Right atrium auricular region (tissue), 2 donors: Measurements from ENCODE around the gene TUBG2. TPM values are rescaled to one million over a fixed set of nuclear protein-coding genes. Genes with fewer than 3 reads are reported as not detected.

Source experiments
- DNase-seq: peaks from one replicate; pipeline ENCODE4 v3.0.0-alpha.2; 2019; ENCODE audit warnings: low spot score
- H3K27ac ChIP-seq, 2 donors: fragments of 200-600 bp; sonication (generic); 1 replicate in 1 of 2; 2 replicates in 1 of 2; pipeline ENCODE4 v1.5.1; 2016 to 2019
- H3K27me3 ChIP-seq, 2 donors: fragments of 200-600 bp; sonication (generic); one replicate each; pipeline versions ENCODE4 v1.5.1 to v1.6.0; 2017 to 2019
- H3K36me3 ChIP-seq: fragments of 200-600 bp; sonication (generic); one replicate; pipeline ENCODE4 v1.5.1; 2016
- H3K4me1 ChIP-seq, 2 donors: fragments of 200-600 bp; sonication (generic); one replicate each; pipeline versions ENCODE4 v1.5.1 to v1.6.0; 2017 to 2019
- H3K4me3 ChIP-seq, 2 donors: fragments of 200-600 bp; sonication (generic); 1 replicate in 1 of 2; 2 replicates in 1 of 2; pipeline ENCODE4 v1.5.1; 2017 to 2019; ENCODE audit warnings: mild to moderate bottlenecking in 1 of 2, moderate library complexity in 1 of 2
- H3K9me3 ChIP-seq, 2 donors: fragments of 200-600 bp; sonication (generic); one replicate each; pipeline ENCODE4 v1.5.1; 2019
- total RNA-seq, 2 donors: library from RNA; depleted of rRNA; stranded (reverse); fragments of >200 nt; gene quantifications; one replicate each; pipeline ENCODE4 v1.1.0, GENCODE V29; 2016
- TF ChIP-seq, protein P1 (sequence below), 2 donors: fragments of 200-600 bp; sonication (generic); IDR thresholded peaks; one replicate each; pipeline ENCODE4 v1.5.1; 2019; ENCODE audit warnings: antibody characterized with exemption in 2 of 2

Gene TUBG2
- total RNA-seq, 2 donors from 2014 or later: 18.2 to 25.7 TPM

DNA sequence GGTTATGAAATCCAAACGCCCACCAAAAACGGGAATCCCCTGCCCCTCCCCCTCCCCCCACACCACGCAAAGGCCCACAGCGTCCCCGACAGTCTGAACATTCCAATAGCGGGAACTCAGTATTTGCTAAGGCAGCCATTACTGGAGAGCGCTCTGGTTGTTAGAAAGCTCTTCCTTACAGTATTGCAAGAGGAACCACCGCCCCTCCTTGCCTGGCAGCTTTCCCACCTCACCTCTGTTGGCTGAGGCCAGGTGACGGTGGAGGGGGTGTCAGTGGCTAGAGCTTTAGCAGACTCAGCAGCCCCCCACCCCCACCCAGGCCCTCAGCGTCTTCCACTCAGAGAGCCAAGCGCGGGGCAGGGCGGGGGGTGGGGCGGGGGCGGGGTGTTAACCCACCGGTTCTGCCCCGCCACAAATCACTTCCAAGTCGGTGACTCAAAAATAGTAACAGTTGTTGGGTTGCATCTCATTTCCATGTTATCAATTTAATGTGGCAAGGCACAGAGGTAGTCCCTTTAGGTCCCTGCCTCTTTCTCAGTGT is 19.9 kb downstream of the TUBG2 start:
- H3K4me3 ChIP-seq: peak overlapping the region; percentile 32 to 66
- DNase-seq: peak; percentile 68
- no peaks in the 10 kb centered on the region for H3K27me3 ChIP-seq
- H3K36me3 ChIP-seq: no peaks in the 10 kb centered on the region
- peaks cover 0 to 84% of the 10 kb centered on the region in 2 donors for H3K4me1 ChIP-seq
- TF ChIP-seq, protein P1, sequence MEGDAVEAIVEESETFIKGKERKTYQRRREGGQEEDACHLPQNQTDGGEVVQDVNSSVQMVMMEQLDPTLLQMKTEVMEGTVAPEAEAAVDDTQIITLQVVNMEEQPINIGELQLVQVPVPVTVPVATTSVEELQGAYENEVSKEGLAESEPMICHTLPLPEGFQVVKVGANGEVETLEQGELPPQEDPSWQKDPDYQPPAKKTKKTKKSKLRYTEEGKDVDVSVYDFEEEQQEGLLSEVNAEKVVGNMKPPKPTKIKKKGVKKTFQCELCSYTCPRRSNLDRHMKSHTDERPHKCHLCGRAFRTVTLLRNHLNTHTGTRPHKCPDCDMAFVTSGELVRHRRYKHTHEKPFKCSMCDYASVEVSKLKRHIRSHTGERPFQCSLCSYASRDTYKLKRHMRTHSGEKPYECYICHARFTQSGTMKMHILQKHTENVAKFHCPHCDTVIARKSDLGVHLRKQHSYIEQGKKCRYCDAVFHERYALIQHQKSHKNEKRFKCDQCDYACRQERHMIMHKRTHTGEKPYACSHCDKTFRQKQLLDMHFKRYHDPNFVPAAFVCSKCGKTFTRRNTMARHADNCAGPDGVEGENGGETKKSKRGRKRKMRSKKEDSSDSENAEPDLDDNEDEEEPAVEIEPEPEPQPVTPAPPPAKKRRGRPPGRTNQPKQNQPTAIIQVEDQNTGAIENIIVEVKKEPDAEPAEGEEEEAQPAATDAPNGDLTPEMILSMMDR (IDR thresholded peaks at IDR 0.05): no peak
- H3K27ac ChIP-seq: peak overlapping the region; percentile 95 to 99
- H3K9me3 ChIP-seq: no peaks in the 10 kb centered on the region

DNA sequence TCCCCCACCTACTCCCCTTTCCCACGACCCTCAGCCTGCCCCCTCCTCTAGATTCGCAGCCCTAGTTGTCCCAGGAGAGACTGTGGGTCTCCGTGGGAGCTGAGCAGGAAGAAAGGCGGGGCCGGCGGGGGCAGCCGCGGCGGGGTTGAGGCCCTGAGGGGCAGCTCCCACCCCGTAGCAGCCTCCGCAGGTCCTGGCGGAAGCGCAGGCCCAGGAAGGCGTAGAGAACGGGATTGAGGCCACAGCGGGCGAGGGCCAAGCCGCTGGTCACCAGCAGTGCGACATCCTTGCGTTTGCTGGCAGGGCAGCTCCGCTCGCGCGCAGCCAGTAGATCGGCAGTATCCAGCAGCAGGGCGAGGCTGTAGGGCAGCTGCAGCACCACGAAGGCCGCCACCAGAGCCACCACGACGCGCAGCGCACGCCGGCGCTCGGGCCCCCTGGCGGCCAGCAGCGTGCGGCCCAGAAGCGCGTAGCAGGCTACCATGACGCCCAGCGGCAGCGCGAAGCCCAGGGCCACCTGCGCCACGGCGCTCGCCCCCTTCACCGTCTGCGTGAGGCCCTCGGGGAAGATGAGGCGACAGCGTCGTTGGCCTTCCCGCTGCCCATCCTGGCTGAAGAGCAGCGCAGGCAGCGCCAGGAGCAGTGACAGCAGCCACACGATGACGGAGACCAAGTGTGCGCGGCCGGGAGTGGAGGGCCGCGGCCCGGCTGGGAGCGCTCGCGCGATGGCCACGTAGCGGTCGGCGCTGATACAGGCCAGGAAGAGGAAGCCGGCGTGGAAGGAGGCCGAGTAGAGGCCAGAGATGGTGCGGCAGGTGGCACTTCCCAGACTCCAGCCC is 20.6 kb downstream of the TUBG2 start:
- Histone ChIP-seq H3K4me1 (peaks cover 0 to 80% of the 10 kb centered on the region in 2 donors), H3K36me3 (no peaks in the 10 kb centered on the region), H3K27ac (peak overlapping the region; percentile 95 to 99), H3K4me3 (peak overlapping the region; percentile 32 to 66), H3K27me3 (no peaks in the 10 kb centered on the region), H3K9me3 (no peaks in the 10 kb centered on the region)
- DNase-seq: peak; percentile 73
- TF ChIP-seq, protein P1 (IDR thresholded peaks at IDR 0.05): peak; percentile 75 to 95

DNA sequence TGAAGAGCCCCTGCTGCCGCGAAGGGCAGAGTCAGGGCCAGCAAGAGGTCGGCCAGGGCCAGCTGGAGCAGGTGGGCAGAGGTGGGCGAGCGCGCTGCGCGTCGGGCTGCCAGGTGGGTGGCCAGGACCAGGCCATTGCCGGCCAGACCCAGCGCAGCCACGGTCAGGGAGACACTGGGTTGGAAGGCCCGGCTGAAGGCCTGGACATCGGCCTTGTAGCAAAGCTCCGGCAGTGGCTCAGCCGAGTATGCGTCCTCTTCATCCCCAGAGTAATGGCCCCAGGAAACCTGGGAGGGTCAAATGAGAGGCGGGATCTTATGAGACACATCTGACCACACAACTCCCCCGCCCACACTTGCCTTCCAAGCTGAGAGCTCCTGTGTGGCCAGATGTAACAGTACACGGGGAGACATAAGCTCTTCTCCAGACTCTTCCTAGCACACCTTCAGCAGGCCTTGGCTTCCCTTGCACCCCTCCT is 21.3 kb downstream of the TUBG2 start:
- peak overlapping the region; percentile 32 to 66 for H3K4me3 ChIP-seq
- H3K27me3 ChIP-seq: no peaks in the 10 kb centered on the region
- no peak for DNase-seq
- H3K27ac ChIP-seq: peak overlapping the region; percentile 95 to 99
- peaks cover 0 to 73% of the 10 kb centered on the region in 2 donors for H3K4me1 ChIP-seq
- TF ChIP-seq, protein P1 (IDR thresholded peaks at IDR 0.05): no peak
- no peaks in the 10 kb centered on the region for H3K36me3 ChIP-seq
- H3K9me3 ChIP-seq: no peaks in the 10 kb centered on the region

DNA sequence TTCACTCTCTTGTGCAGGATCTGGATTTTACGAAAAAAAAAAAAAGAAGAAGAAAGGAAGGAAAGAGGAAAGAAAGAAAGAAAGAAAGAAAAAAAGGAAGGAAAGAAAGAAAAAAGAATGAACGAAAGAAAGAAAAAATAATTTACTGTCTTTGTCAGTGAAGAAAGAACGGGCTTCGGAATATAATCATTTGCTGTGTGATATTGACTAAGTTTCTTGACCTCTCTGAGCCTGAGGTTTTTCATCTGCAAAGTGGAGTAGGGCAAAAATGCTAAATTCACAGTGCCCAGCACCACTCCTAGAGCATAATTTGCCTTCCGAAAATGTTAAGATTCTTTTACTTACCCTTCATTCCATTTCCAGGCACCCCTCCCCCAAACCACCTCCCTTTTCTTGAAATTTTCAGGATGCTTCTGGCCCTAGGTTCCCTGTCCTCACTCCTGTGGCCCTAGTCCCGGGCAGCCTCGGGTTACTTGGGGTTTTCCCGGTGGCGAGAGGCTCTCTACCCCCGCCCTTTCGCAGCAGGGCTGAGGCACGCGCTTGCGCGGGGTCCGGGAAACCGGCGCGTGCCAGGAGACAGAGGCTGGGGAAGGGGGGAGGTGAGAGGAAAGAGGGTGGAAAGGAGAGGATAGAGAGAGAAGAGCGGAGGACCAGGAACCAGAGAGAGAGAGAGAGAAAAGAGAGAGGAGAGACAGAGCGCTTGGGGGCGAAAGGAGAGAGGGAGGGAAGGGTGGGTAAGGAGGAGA is 23.1 kb downstream of the TUBG2 start, which contains the start of gene CNTNAP1:
Gene CNTNAP1 (plus strand): TSS at position 556 of the 746 bp plus-strand sequence. CDS start 299 bp downstream, outside the sequence.
- DNase-seq: peak; percentile 75
- TF ChIP-seq, protein P1 (IDR thresholded peaks at IDR 0.05): no peak
- no peaks in the 10 kb centered on the region for H3K9me3 ChIP-seq
- peak within 1 kb of the TSS; percentile 54 to 62 for H3K27ac ChIP-seq
- peaks cover 0 to 66% of the 10 kb centered on the region in 2 donors for H3K4me1 ChIP-seq
- H3K36me3 ChIP-seq: no peaks in the 10 kb centered on the region
- peak within 1 kb of the TSS; percentile 37 to 50 for H3K4me3 ChIP-seq
- H3K27me3 ChIP-seq: no peaks in the 10 kb centered on the region

DNA sequence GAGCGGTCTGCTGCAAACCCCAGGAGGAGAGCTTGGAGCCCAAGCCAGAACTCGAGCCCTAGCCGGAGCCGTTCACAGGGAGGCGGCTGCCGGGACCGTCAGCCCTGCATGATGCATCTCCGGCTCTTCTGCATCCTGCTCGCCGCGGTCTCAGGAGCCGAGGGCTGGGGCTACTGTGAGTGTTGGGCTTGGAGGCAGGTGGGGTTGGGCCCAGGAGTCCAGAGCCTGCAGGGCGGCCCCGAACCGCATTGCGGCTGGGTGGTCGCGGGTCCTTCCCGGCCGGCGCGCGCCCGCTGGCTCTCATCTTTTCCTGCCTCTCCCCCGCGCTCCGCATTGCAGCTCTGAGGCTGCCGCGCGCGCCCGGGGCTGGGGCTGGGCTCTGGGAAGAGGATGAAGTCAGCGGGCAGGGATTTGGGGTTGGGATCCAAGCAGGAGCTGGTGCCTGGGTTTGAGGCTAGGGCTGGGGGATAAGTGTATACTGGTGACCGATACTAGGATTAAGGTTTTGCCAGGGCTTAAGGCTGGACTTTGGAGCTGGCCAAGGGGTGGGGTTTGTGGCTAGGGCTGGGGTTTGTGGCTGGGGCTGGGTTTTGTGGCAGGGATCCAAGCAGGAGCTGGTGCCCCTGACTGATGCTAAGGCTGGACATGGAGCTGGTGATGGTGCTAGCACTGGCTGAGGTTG is 23.8 kb downstream of the TUBG2 start:
- Histone ChIP-seq H3K27me3 (no peaks in the 10 kb centered on the region), H3K4me3 (peak overlapping the region; percentile 37 to 50), H3K4me1 (peaks cover 0 to 59% of the 10 kb centered on the region in 2 donors), H3K36me3 (no peaks in the 10 kb centered on the region), H3K27ac (peak overlapping the region; percentile 54 to 62), H3K9me3 (no peaks in the 10 kb centered on the region)
- TF ChIP-seq, protein P1 (IDR thresholded peaks at IDR 0.05): no peak
- peak; percentile 66 for DNase-seq
